Uterus (tissue), 4 donors: ENCODE data around the gene FIGN. TPM values are rescaled to one million over a fixed set of nuclear protein-coding genes. Genes with fewer than 3 reads are reported as not detected.

Experiments
- DNase-seq, 2 donors: peaks; one replicate each; pipeline ENCODE4 v3.0.0-alpha.2; 2019 to 2020
- H3K27ac ChIP-seq, 2 donors: fragments of 200-600 bp; sonication (generic); 1 replicate in 1 of 2; 2 replicates in 1 of 2; pipeline ENCODE4 v1.5.1; 2016 to 2018
- H3K27me3 ChIP-seq, 2 donors: fragments of 200-600 bp; sonication (generic); one replicate each; pipeline ENCODE4 v1.5.1; 2018 to 2019; ENCODE audit warnings: control low read depth in 1 of 2
- H3K36me3 ChIP-seq, 2 donors: fragments of 200-600 bp; sonication (generic); one replicate each; pipeline ENCODE4 v1.5.1; 2019; ENCODE audit warnings: control low read depth in 1 of 2
- H3K4me1 ChIP-seq, 2 donors: fragments of 200-600 bp; sonication (generic); one replicate each; pipeline ENCODE4 v1.5.1; 2018 to 2019; ENCODE audit warnings: control low read depth in 1 of 2
- H3K4me3 ChIP-seq, 2 donors: fragments of 200-600 bp; sonication (generic); 1 replicate in 1 of 2; 2 replicates in 1 of 2; pipeline ENCODE4 v1.5.1; 2018 to 2019; ENCODE audit warnings: mild to moderate bottlenecking in 1 of 2
- H3K9me3 ChIP-seq, 2 donors: fragments of 200-600 bp; sonication (generic); one replicate each; pipeline ENCODE4 v1.5.1; 2019; ENCODE audit warnings: control low read depth in 1 of 2
- CTCF ChIP-seq, 4 experiments: fragments of 200-600 bp in 2 of 4; fragments of 450-650 bp in 2 of 4; sonication (generic) in 2 of 4; IDR thresholded peaks; one replicate each; pipeline ENCODE4 v1.5.1; 2016 to 2019; ENCODE audit warnings: antibody characterized with exemption in 4 of 4, mild to moderate bottlenecking in 2 of 4, moderate library complexity in 1 of 4
- POLR2A ChIP-seq, 2 donors: fragments of 450-650 bp; IDR thresholded peaks; one replicate each; pipeline ENCODE4 v1.6.1; 2016; ENCODE audit warnings: antibody characterized with exemption in 2 of 2, mild to moderate bottlenecking in 1 of 2, moderate library complexity in 1 of 2
- intact Hi-C: fragments of 100-400 bp; cut with DNase I; formaldehyde crosslinking; loops from one replicate; pipeline ENCODE4 v1.15.1; 2023; ENCODE audit warnings: low total_unique reads
- total RNA-seq, 4 donors: library from RNA; depleted of rRNA in 3 of 4; stranded (reverse); fragments of >200 nt in 3 of 4; gene quantifications; one replicate each; pipeline versions ENCODE4 v1.1.0 to v1.2.4, GENCODE V29; 2014 to 2023
- donor health status: DM: yes; HTN: yes; CAD: no.

The FIGN gene
- total RNA-seq, 4 donors from 2014 or later = 1.8 to 9.8 (median 4.6) TPM

- Histone ChIP-seq H3K27me3 (no peaks in the 10 kb centered on the region), H3K27ac (no peak overlapping the region), H3K4me1 (no peaks in the 10 kb centered on the region), H3K36me3 (no peaks in the 10 kb centered on the region), H3K4me3 (no peak overlapping the region), H3K9me3 (no peaks in the 10 kb centered on the region)
- intact Hi-C loops = no loop called here
- no peak for TF ChIP-seq CTCF (IDR thresholded peaks at IDR 0.05)
- no peak for TF ChIP-seq POLR2A (IDR thresholded peaks at IDR 0.05)
- no peak for DNase-seq
These were observed 135.0 kb downstream of the FIGN start for GRCh38 chr2:163600801-163601200.

- Histone ChIP-seq H3K36me3 (no peaks in the 10 kb centered on the region), H3K27ac (no peak overlapping the region), H3K27me3 (no peaks in the 10 kb centered on the region), H3K4me1 (no peaks in the 10 kb centered on the region), H3K4me3 (no peak overlapping the region), H3K9me3 (no peaks in the 10 kb centered on the region)
- intact Hi-C loops = no loop called here
- DNase-seq = no peak
- TF ChIP-seq CTCF (IDR thresholded peaks at IDR 0.05) = no peak
- no peak for TF ChIP-seq POLR2A (IDR thresholded peaks at IDR 0.05)
These were observed 140.8 kb downstream of the FIGN start for GRCh38 chr2:163595028-163595427.

- intact Hi-C loops = no loop called here
- Histone ChIP-seq H3K27ac (no peak overlapping the region), H3K4me1 (no peaks in the 10 kb centered on the region), H3K27me3 (no peaks in the 10 kb centered on the region), H3K4me3 (no peak overlapping the region), H3K36me3 (no peaks in the 10 kb centered on the region), H3K9me3 (no peaks in the 10 kb centered on the region)
- TF ChIP-seq POLR2A (IDR thresholded peaks at IDR 0.05) (no peak), CTCF (IDR thresholded peaks at IDR 0.05) (no peak)
- no peak for DNase-seq
These were observed 141.3 kb downstream of the FIGN start for GRCh38 chr2:163594497-163594896.

GRCh38 chr2:163593982-163594381, 141.8 kb downstream of the FIGN start:
- intact Hi-C loops = no loop called here
- Histone ChIP-seq H3K27ac (no peak overlapping the region), H3K4me3 (no peak overlapping the region), H3K27me3 (no peaks in the 10 kb centered on the region), H3K36me3 (no peaks in the 10 kb centered on the region), H3K9me3 (no peaks in the 10 kb centered on the region), H3K4me1 (no peaks in the 10 kb centered on the region)
- no peak for TF ChIP-seq POLR2A (IDR thresholded peaks at IDR 0.05)
- no peak for TF ChIP-seq CTCF (IDR thresholded peaks at IDR 0.05)
- no peak for DNase-seq

- no peak overlapping the region for H3K4me3 ChIP-seq
- H3K27me3 ChIP-seq = no peaks in the 10 kb centered on the region
- H3K4me1 ChIP-seq = no peaks in the 10 kb centered on the region
- intact Hi-C loops = no loop called here
- no peak overlapping the region for H3K27ac ChIP-seq
- no peak for DNase-seq
- H3K36me3 ChIP-seq = no peaks in the 10 kb centered on the region
- TF ChIP-seq CTCF (IDR thresholded peaks at IDR 0.05) (no peak), POLR2A (IDR thresholded peaks at IDR 0.05) (no peak)
- no peaks in the 10 kb centered on the region for H3K9me3 ChIP-seq
These were observed 142.7 kb downstream of the FIGN start for GRCh38 chr2:163592954-163593622.
